GM23338 (cell line): ENCODE measurements around the gene TBX2. TPM values are rescaled to one million over a fixed set of nuclear protein-coding genes. Genes with fewer than 3 reads are reported as not detected.

ENCODE experiments used
- ATAC-seq: fragments of 200-7000 bp; cut with Tn5 transposase; 3 replicates; pipeline ENCODE4 v1.9.1; 2020
- DNase-seq: peaks from one replicate; pipeline ENCODE4 v3.0.0-alpha.2; 2015; ENCODE audit warnings: low spot score
- H2AFZ ChIP-seq: fragments of 200-600 bp; sonication (generic); 2 replicates; pipeline ENCODE4 v1.8.0; 2016; ENCODE audit warnings: antibody characterized with exemption, mild to moderate bottlenecking, moderate library complexity
- H3F3A ChIP-seq: fragments of 200-600 bp; sonication (generic); replicated peaks from 2 replicates; pipeline ENCODE4 v1.8.0; 2017; ENCODE audit warnings: antibody characterized with exemption, mixed run types, low read depth
- H3K27ac ChIP-seq: fragments of 200-600 bp; sonication (generic); 2 replicates; pipeline ENCODE4 v1.6.1; 2016; ENCODE audit warnings: low read depth
- H3K27me3 ChIP-seq: fragments of 200-600 bp; sonication (generic); 2 replicates; pipeline ENCODE4 v1.8.0; 2016; ENCODE audit warnings: mild to moderate bottlenecking, mixed run types, moderate library complexity; ENCODE audit not compliant: insufficient read depth
- H3K36me3 ChIP-seq: fragments of 200-600 bp; sonication (generic); 2 replicates; pipeline ENCODE4 v1.8.0; 2016; ENCODE audit warnings: mild to moderate bottlenecking; ENCODE audit not compliant: insufficient read depth
- H3K4me1 ChIP-seq: fragments of 200-600 bp; sonication (generic); 2 replicates; pipeline ENCODE4 v1.8.0; 2016; ENCODE audit warnings: mild to moderate bottlenecking, moderate library complexity; ENCODE audit not compliant: insufficient read depth
- H3K4me2 ChIP-seq: fragments of 200-600 bp; sonication (generic); 2 replicates; pipeline ENCODE4 v1.7.1; 2017; ENCODE audit warnings: mixed run types
- H3K4me3 ChIP-seq: fragments of 200-600 bp; sonication (generic); 2 replicates; pipeline ENCODE4 v1.6.1; 2016; ENCODE audit warnings: mixed run types
- H3K79me2 ChIP-seq: fragments of 200-600 bp; sonication (generic); replicated peaks from 2 replicates; pipeline ENCODE4 v1.8.0; 2017; ENCODE audit warnings: mild to moderate bottlenecking; ENCODE audit not compliant: insufficient read depth
- H3K9me2 ChIP-seq: fragments of 200-600 bp; sonication (generic); 2 replicates; pipeline ENCODE4 v1.8.0; 2017; ENCODE audit not compliant: insufficient read depth
- H4K20me1 ChIP-seq: fragments of 200-600 bp; sonication (generic); replicated peaks from 2 replicates; pipeline ENCODE4 v1.8.0; 2017; ENCODE audit warnings: mild to moderate bottlenecking; ENCODE audit not compliant: insufficient read depth
- H3K27ac Mint-ChIP-seq: 2 replicates; pipeline ENCODE4 v1.8.0; 2020; ENCODE audit warnings: inconsistent platforms, mild to moderate bottlenecking, moderate library complexity, mixed read lengths
- H3K27me3 Mint-ChIP-seq: 3 replicates; pipeline ENCODE4 v1.8.0; 2022; ENCODE audit warnings: low read depth, mild to moderate bottlenecking, moderate library complexity, mixed read lengths, inconsistent platforms; ENCODE audit not compliant: insufficient read depth, poor library complexity
- H3K36me3 Mint-ChIP-seq: 3 replicates; pipeline ENCODE4 v1.8.0; 2021; ENCODE audit warnings: low read depth, mild to moderate bottlenecking, inconsistent platforms, moderate library complexity, mixed read lengths
- H3K4me1 Mint-ChIP-seq: 3 replicates; pipeline ENCODE4 v1.8.0; 2020; ENCODE audit warnings: mild to moderate bottlenecking, inconsistent platforms, mixed read lengths
- H3K4me3 Mint-ChIP-seq: 3 replicates; pipeline ENCODE4 v1.8.0; 2021; ENCODE audit warnings: moderate library complexity, mild to moderate bottlenecking, inconsistent platforms, mixed read lengths
- H3K9me3 Mint-ChIP-seq: 3 replicates; pipeline ENCODE4 v1.8.0; 2020; ENCODE audit warnings: moderate library complexity, mild to moderate bottlenecking, inconsistent platforms, mixed read lengths
- CTCF ChIP-seq, 2 experiments: fragments of 200-600 bp in 1 of 2; sonication (generic) in 1 of 2; conservative IDR thresholded peaks; 2 replicates each; pipeline versions ENCODE4 v1.5.1 to v1.6.1; 2016 to 2017; ENCODE audit warnings: antibody characterized with exemption in 2 of 2, low read depth in 2 of 2, mild to moderate bottlenecking in 2 of 2, moderate library complexity in 1 of 2
- ETS1 ChIP-seq: IDR thresholded peaks from 2 replicates; pipeline ENCODE4 v1.6.1; 2016; ENCODE audit warnings: antibody characterized with exemption
- EZH2 ChIP-seq: fragments of 200-600 bp; sonication (generic); IDR thresholded peaks from one replicate; pipeline ENCODE4 v1.8.0; 2017; ENCODE audit warnings: antibody characterized with exemption, mild to moderate bottlenecking, low read depth; ENCODE audit not compliant: unreplicated experiment
- EZH2phosphoT487 ChIP-seq: fragments of 200-600 bp; sonication (generic); IDR thresholded peaks from one replicate; pipeline ENCODE4 v1.8.1; 2018; ENCODE audit warnings: antibody characterized with exemption; ENCODE audit not compliant: unreplicated experiment
- NANOG ChIP-seq: IDR thresholded peaks from 2 replicates; pipeline ENCODE4 v1.6.1; 2016; ENCODE audit warnings: antibody characterized with exemption, borderline replicate concordance
- ZNF331 ChIP-seq: fragments of 250-450 bp; sonication (Bioruptor Pico); IDR thresholded peaks from 2 replicates; pipeline ENCODE4 v1.5.0; 2020; ENCODE audit warnings: low read depth, mild to moderate bottlenecking, moderate library complexity
- ZNF462 ChIP-seq: fragments of 250-450 bp; sonication (Bioruptor Pico); IDR thresholded peaks from 2 replicates; pipeline ENCODE4 v1.5.0; 2020; ENCODE audit warnings: mild to moderate bottlenecking, moderate library complexity
- polyA plus RNA-seq: library from polyadenylated mRNA; unstranded; fragments of >200 nt; fragmentation: Nextera tagmentation; extraction: Ambion mirVana; gene quantifications from 2 replicates; pipeline ENCODE4 v1.2.1, GENCODE V29; 2016
- total RNA-seq: library from RNA; depleted of rRNA; stranded (reverse); fragments of >200 nt; shearing (Covaris generic); gene quantifications from 2 replicates; pipeline ENCODE4 v1.2.3, GENCODE V29; 2014

The TBX2 gene
- total and polyA plus RNA-seq, 2 experiments from 2014 or later, result not detected

- TF ChIP-seq CTCF (conservative IDR thresholded peaks at IDR 0.05; ENCODE audit: low read depth in 2 of 2) (no peak), ZNF331 (CRISPR knock-in tag) (no peak), ETS1 (no peak)
Observed at GRCh38 chr17:61453566-61454380, 54.1 kb downstream of the TBX2 start (continued).

GRCh38 chr17:61454381-61455323, 55.0 kb downstream of the TBX2 start:
- Histone ChIP-seq H3K4me1 (peaks cover 36% of the 10 kb centered on the region; the same call in 1 of the 2 replicates), H4K20me1 (peaks cover 13% of the 10 kb centered on the region), H3K36me3 (no peaks in the 10 kb centered on the region), H3K4me3 (peak overlapping the region; percentile 34), H2AFZ (peak overlapping the region; percentile 74; the same call in 1 of the 2 replicates), H3K27ac (no peak overlapping the region), H3K79me2 (no peaks in the 10 kb centered on the region), H3F3A (0 out of 2 replicates have a peak, but pooled peaks cover 4% of the 10 kb centered on the region), H3K27me3 (peaks cover 100% of the 10 kb centered on the region), H3K9me2 (no peaks in the 10 kb centered on the region), H3K4me2 (peak overlapping the region; percentile 60; the same call in 1 of the 2 replicates)
- Mint-ChIP-seq H3K36me3 (peaks cover 3% of the 10 kb centered on the region; the same call in 1 of the 3 replicates), H3K27ac (no peak overlapping the region), H3K27me3 (peaks cover 99% of the 10 kb centered on the region), H3K4me3 (peak overlapping the region; percentile 55), H3K4me1 (peaks cover 43% of the 10 kb centered on the region), H3K9me3 (peaks cover 8% of the 10 kb centered on the region)
- ATAC-seq, result peak; percentile 6
- peak; percentile 58 for DNase-seq
- peak; percentile 36 for TF ChIP-seq EZH2phosphoT487
- no peak for TF ChIP-seq ZNF331 (CRISPR knock-in tag)
- no peak for TF ChIP-seq CTCF (conservative IDR thresholded peaks at IDR 0.05; ENCODE audit: low read depth in 2 of 2)
- no peak for TF ChIP-seq ZNF462 (CRISPR knock-in tag)
- peak; percentile 96 for TF ChIP-seq EZH2
- no peak for TF ChIP-seq NANOG
- no peak for TF ChIP-seq ETS1
